Measurements from ENCODE around the gene MAN1A2. TPM values are rescaled to one million over a fixed set of nuclear protein-coding genes. Genes with fewer than 3 reads are reported as not detected.

Gene MAN1A2
- total RNA-seq, 4 donors from 2014 or later = 28.9 to 46.2 (median 35.0) TPM

DNA sequence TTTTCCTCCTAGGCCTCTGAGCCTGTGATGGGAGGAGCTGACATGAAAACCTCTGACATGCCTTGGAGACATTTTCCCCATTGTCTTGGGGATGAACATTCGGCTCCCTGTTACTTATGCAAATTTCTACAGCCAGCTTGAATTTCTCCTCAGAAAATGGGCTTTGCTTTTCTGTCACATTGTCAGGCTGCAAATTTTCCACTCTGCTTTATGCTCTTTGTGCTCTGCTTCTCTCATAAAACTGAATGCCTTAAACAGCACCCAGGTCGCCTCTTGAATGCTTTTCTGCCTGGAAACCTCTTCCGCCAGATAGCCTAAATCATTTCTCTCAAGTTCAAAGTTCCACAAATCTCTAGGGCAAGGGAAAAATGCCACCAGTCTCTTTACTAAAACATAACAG is 191.9 kb downstream of the MAN1A2 start:
- 93% methylated on average over 3 of the region's 3 CpGs for WGBS
- Histone ChIP-seq H3K27ac (no peak overlapping the region), H3K27me3 (no peaks in the 10 kb centered on the region), H3K9me3 (no peaks in the 10 kb centered on the region), H3K4me1 (no peaks in the 10 kb centered on the region), H3K4me3 (no peak overlapping the region), H3K36me3 (no peaks in the 10 kb centered on the region)
- peak in 1 of 2 donors; percentile 13 for DNase-seq (ENCODE audit: low spot score in 2 of 2)
- TF ChIP-seq POLR2AphosphoS5 (IDR thresholded peaks at IDR 0.05) (no peak), POLR2A (IDR thresholded peaks at IDR 0.05) (no peak), EP300 (IDR thresholded peaks at IDR 0.05) (no peak)
- TF ChIP-seq, protein P1, sequence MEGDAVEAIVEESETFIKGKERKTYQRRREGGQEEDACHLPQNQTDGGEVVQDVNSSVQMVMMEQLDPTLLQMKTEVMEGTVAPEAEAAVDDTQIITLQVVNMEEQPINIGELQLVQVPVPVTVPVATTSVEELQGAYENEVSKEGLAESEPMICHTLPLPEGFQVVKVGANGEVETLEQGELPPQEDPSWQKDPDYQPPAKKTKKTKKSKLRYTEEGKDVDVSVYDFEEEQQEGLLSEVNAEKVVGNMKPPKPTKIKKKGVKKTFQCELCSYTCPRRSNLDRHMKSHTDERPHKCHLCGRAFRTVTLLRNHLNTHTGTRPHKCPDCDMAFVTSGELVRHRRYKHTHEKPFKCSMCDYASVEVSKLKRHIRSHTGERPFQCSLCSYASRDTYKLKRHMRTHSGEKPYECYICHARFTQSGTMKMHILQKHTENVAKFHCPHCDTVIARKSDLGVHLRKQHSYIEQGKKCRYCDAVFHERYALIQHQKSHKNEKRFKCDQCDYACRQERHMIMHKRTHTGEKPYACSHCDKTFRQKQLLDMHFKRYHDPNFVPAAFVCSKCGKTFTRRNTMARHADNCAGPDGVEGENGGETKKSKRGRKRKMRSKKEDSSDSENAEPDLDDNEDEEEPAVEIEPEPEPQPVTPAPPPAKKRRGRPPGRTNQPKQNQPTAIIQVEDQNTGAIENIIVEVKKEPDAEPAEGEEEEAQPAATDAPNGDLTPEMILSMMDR (IDR thresholded peaks at IDR 0.05) = no peak

DNA sequence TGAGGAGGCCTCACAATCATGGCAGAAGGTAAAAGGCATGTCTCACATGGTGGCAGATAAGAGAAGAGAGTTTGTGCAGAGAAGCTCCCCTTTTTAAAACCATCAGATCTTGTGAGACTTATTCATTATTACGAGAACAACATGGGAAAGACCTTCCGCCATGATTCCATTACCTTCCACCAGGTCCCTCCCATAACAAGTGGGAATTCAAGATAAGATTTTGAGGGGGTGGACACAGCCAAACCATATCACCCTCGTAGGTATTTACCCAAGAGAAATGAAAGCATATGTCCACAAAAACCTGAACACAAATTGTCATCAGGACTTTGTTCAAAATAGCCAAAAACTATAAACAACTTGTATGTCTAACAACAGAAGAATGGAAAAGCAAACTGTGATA is 192.7 kb downstream of the MAN1A2 start:
- 81% methylated on average over 3 of the region's 3 CpGs for WGBS
- Histone ChIP-seq H3K4me1 (no peaks in the 10 kb centered on the region), H3K36me3 (no peaks in the 10 kb centered on the region), H3K27ac (no peak overlapping the region), H3K27me3 (no peaks in the 10 kb centered on the region), H3K4me3 (no peak overlapping the region), H3K9me3 (no peaks in the 10 kb centered on the region)
- no peak for TF ChIP-seq POLR2AphosphoS5 (IDR thresholded peaks at IDR 0.05)
- TF ChIP-seq, protein P1 (IDR thresholded peaks at IDR 0.05) = no peak
- TF ChIP-seq POLR2A (IDR thresholded peaks at IDR 0.05) = no peak
- no peak for TF ChIP-seq EP300 (IDR thresholded peaks at IDR 0.05)
- DNase-seq (ENCODE audit: low spot score in 2 of 2) = no peak

DNA sequence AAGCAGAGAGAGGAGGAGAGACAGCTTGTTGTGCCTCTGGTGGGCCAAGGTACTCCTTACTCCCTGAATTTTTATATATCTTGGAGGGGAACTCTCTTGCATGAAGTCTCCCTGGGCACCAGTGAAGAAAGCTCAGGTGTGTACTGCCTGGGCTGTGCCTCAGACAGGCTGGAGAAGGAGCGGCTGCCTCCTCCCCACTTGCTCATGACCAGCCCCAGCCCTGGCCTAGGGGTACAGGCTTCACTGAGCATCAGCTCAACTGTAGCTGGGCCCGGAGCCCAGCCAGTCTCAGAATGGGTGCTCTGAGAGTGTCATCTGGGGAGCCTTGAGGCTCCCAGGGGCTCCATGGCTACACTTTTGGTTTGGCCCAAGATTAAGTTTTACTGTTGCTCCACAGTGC is 193.8 kb downstream of the MAN1A2 start:
- Histone ChIP-seq H3K4me3 (no peak overlapping the region), H3K27me3 (no peaks in the 10 kb centered on the region), H3K9me3 (no peaks in the 10 kb centered on the region), H3K4me1 (no peaks in the 10 kb centered on the region), H3K27ac (no peak overlapping the region), H3K36me3 (no peaks in the 10 kb centered on the region)
- TF ChIP-seq EP300 (IDR thresholded peaks at IDR 0.05) (no peak), POLR2AphosphoS5 (IDR thresholded peaks at IDR 0.05) (no peak), POLR2A (IDR thresholded peaks at IDR 0.05) (no peak)
- TF ChIP-seq, protein P1 (IDR thresholded peaks at IDR 0.05) = no peak
- peak in 1 of 2 donors; percentile 53 for DNase-seq (ENCODE audit: low spot score in 2 of 2)
- 100% methylated on average over 2 of the region's 2 CpGs for WGBS

DNA sequence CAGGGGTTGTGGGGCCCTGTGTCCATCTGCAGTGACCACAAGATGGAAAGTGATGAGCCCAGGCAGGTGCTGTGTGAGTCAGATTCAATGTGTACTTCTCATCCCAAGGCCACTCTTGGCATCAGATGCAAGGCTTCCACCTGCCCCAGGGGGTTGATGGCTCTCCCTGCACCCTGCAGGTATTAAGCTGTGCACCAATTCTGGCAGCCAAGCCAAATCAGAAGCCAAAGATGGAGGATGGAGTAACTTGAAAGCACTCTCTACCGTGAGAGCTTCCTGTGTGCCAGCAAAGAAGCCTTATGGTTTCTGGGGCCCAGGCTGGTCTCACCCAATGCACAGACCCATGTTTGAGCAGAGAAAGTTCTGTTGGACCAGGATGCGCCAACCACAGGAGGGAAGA is 194.3 kb downstream of the MAN1A2 start:
- H3K27me3 ChIP-seq = no peaks in the 10 kb centered on the region
- peak in 1 of 2 donors; percentile 31 for DNase-seq (ENCODE audit: low spot score in 2 of 2)
- H3K4me1 ChIP-seq = no peaks in the 10 kb centered on the region
- H3K36me3 ChIP-seq = no peaks in the 10 kb centered on the region
- H3K27ac ChIP-seq = no peak overlapping the region
- no peaks in the 10 kb centered on the region for H3K9me3 ChIP-seq
- TF ChIP-seq POLR2AphosphoS5 (IDR thresholded peaks at IDR 0.05) (no peak), POLR2A (IDR thresholded peaks at IDR 0.05) (no peak), EP300 (IDR thresholded peaks at IDR 0.05) (no peak)
- TF ChIP-seq, protein P1 (IDR thresholded peaks at IDR 0.05) = no peak
- 95% methylated on average over 2 of the region's 2 CpGs for WGBS
- no peak overlapping the region for H3K4me3 ChIP-seq

DNA sequence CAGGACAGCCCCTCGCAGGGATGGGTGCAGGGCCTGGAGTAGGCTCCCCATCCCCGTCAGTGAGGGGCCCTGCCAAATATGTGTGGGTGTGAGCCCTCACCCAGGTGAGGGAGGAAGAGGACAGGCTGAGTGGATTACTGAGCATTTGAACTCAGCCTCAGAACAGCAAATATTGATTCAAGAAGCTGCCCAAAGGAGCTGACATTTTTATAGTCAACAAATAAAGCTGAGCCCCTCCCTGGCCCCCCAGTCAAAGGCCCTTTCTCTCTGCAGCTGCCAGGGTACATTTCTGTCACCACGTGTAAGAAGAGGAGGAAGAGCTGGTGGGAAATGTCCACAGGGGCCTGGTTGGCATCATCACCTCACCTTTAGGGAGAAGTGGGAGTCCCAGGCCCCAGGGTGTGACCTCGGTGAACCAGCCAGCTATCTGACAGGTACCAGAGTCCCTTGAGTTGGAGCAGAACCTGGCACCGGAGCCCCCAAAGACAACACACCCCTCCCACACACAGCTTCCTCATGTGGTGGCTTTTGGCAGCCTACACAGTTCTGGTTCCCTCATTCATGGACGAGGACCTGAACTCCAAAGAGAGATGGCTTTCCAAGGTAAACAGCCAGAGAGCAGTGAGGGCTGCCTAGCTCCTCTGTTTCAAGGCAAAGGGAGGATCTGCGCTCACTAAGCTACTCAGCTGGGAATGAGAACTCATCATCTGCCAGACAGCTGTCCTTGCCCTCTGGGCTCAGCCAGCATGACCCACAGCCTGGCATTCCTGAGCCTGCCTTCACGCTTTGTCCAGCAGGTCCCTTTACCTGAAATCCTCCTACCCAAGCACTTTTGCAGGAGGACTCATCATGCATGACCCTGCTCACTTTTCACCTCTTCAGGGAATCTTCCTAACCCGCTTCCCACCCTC is 195.6 kb downstream of the MAN1A2 start:
- Histone ChIP-seq H3K4me1 (no peaks in the 10 kb centered on the region), H3K27me3 (no peaks in the 10 kb centered on the region), H3K27ac (no peak overlapping the region), H3K4me3 (no peak overlapping the region), H3K36me3 (no peaks in the 10 kb centered on the region), H3K9me3 (no peaks in the 10 kb centered on the region)
- peak; percentile 48 to 69 for DNase-seq (ENCODE audit: low spot score in 2 of 2)
- 76% methylated on average over 7 of the region's 9 CpGs for WGBS
- TF ChIP-seq EP300 (IDR thresholded peaks at IDR 0.05) = no peak
- no peak for TF ChIP-seq POLR2A (IDR thresholded peaks at IDR 0.05)
- TF ChIP-seq, protein P1 (IDR thresholded peaks at IDR 0.05) = no peak
- no peak for TF ChIP-seq POLR2AphosphoS5 (IDR thresholded peaks at IDR 0.05)
